Measurements from ENCODE around the gene RHOF. TPM values are rescaled to one million over a fixed set of nuclear protein-coding genes. Genes with fewer than 3 reads are reported as not detected.

Gene RHOF
- total and polyA plus RNA-seq, 4 donors: 0.97 to 7.0 (median 3.5) TPM

DNA sequence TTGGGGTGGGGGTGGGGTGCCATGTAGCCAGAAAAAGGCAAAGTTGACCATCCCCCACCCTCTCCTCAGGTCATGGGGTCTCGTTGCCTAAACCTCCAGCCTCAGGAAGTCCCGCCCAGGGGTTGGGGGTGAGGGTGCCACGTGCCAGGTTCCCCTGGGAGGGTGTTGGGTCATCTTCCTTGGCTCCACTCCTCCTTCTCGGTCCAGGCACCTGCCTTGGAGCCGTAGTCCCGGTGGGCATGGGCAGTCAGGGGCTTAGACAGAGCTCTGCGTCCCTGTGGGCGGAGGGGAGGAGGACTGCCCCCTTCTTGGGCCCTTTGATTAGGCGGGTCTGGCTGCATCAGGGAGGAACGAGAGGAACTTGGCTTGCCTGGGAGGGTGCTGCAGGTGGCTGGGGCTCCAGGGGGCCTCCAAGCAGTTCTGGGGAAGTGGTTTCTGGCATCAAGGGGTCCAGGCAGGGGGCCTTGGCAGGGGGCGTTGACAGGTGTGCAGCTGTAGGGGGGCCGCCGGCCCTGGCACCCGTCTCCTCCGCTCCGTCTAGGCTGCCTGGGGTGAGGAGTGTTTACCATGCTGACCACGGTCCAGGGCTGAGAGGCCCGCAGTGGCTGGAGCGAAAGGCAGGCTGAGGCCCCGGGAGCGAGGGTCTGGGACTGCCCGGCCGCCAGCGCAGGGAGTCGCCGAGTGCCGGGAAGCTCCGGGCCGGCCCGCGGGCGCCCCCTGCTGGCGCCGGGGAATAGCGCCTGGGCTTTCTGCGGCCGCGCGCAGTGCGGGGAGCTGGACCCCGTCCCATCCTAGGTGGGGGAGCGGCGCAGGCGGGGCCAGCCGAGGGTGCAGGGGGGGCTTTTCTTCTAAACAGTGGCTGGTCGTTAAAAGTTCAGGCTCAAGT lies 18.2 kb upstream of the RHOF start:
- H3K27ac ChIP-seq (ENCODE audit: low read depth in 1 of 2, low read length in 2 of 2): peak overlapping the region; percentile 48 to 71
- peak; percentile 84 for DNase-seq (ENCODE audit: low spot score)
- WGBS: 3% methylated on average over 46 of the region's 46 CpGs
- peaks cover 20 to 40% (median 28%) of the 10 kb centered on the region in 4 donors for H3K36me3 ChIP-seq (ENCODE audit: control insufficient read depth in 4 of 4, insufficient read depth in 3 of 4, low read depth in 1 of 4, low read length in 3 of 4)
- H3K9ac ChIP-seq (ENCODE audit: low read depth in 1 of 2, low read length in 2 of 2): peak overlapping the region in 1 of 2 donors; percentile 13
- TF ChIP-seq NR2F2 (IDR thresholded peaks at IDR 0.05): no peak
- TF ChIP-seq EGR1 (IDR thresholded peaks at IDR 0.05; ENCODE audit: low read depth in 2 of 2): no peak
- no peak for TF ChIP-seq ATF3 (IDR thresholded peaks at IDR 0.05)
- TF ChIP-seq HNF4A (conservative IDR thresholded peaks at IDR 0.05): no peak
- peak; percentile 91 for TF ChIP-seq CTCF (IDR thresholded peaks at IDR 0.05; ENCODE audit: low read depth, low read length, missing input control)
- TF ChIP-seq ZBTB33 (IDR thresholded peaks at IDR 0.05): no peak
- no peak for TF ChIP-seq FOXA2 (IDR thresholded peaks at IDR 0.05)
- no peak for TF ChIP-seq SP1 (IDR thresholded peaks at IDR 0.05)
- no peak for TF ChIP-seq YY1 (IDR thresholded peaks at IDR 0.05)
- no peak for TF ChIP-seq REST (IDR thresholded peaks at IDR 0.05)
- TF ChIP-seq, protein P1, sequence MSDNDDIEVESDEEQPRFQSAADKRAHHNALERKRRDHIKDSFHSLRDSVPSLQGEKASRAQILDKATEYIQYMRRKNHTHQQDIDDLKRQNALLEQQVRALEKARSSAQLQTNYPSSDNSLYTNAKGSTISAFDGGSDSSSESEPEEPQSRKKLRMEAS (IDR thresholded peaks at IDR 0.05): no peak
- no peak for TF ChIP-seq HNF4G (IDR thresholded peaks at IDR 0.05)
- TF ChIP-seq JUND (IDR thresholded peaks at IDR 0.05): no peak
- peak; percentile 72 to 76 for TF ChIP-seq RAD21 (IDR thresholded peaks at IDR 0.05)
- no peak for TF ChIP-seq RXRA (IDR thresholded peaks at IDR 0.05)
- H3K27me3 ChIP-seq (ENCODE audit: control insufficient read depth in 4 of 4, insufficient read depth in 4 of 4, low read length in 3 of 4): no peaks in the 10 kb centered on the region
- H3K9me3 ChIP-seq (ENCODE audit: control insufficient read depth in 4 of 4, low read length in 3 of 4): no peaks in the 10 kb centered on the region
- peaks cover 11 to 65% (median 48%) of the 10 kb centered on the region in 4 donors for H3K4me1 ChIP-seq (ENCODE audit: control insufficient read depth in 4 of 4, insufficient read depth in 4 of 4, low read length in 3 of 4)
- peak overlapping the region; percentile 59 to 71 (median 69) for H3K4me3 ChIP-seq (ENCODE audit: low read depth in 1 of 3, low read length in 3 of 3)
